Hippocampal formation (tissue), 2 donors: ENCODE measurements around the gene LYSMD4.

Experiments used
- DNase-seq, 2 donors: peaks; one replicate each; lab custom pipeline; 2025; lab: John Stamatoyannopoulos, UW

Gene LYSMD4

GRCh38 chr15:99706557-99707303 is 26.5 kb downstream of the LYSMD4 start:
- no peak for DNase-seq

- peak in 1 of 2 donors; percentile 90 for DNase-seq
Observed at GRCh38 chr15:99704444-99704838, 28.8 kb downstream of the LYSMD4 start.

GRCh38 chr15:99703603-99704443 is 29.4 kb downstream of the LYSMD4 start:
- DNase-seq: peak in 1 of 2 donors; percentile 36

GRCh38 chr15:99702895-99703602 is 30.2 kb downstream of the LYSMD4 start:
- DNase-seq: no peak

GRCh38 chr15:99696096-99696495 is 37.1 kb downstream of the LYSMD4 start:
- DNase-seq: no peak

GRCh38 chr15:99692825-99693224 is 40.4 kb downstream of the LYSMD4 start:
- no peak for DNase-seq

- no peak for DNase-seq
Observed at GRCh38 chr15:99686290-99686689, 46.9 kb downstream of the LYSMD4 start.

- no peak for DNase-seq
Observed at GRCh38 chr15:99683000-99683670, 50.1 kb downstream of the LYSMD4 start.

- no peak for DNase-seq
Observed at GRCh38 chr15:99682455-99682854, 50.8 kb downstream of the LYSMD4 start.

GRCh38 chr15:99681990-99682389 is 51.2 kb downstream of the LYSMD4 start:
- no peak for DNase-seq

GRCh38 chr15:99680276-99680675 is 53.0 kb downstream of the LYSMD4 start:
- no peak for DNase-seq

- DNase-seq: no peak
Observed at GRCh38 chr15:99677540-99678134, 55.6 kb downstream of the LYSMD4 start.
